ENCODE results near the gene CHD5. TPM values are rescaled to one million over a fixed set of nuclear protein-coding genes. Genes with fewer than 3 reads are reported as not detected.

Gene CHD5
- total RNA-seq, 4 donors from 2014 or later: 0.38 to 0.62 TPM; not detected in 2

GRCh38 chr1:6106977-6107376, 73.1 kb downstream of the CHD5 start:
- peaks cover 0 to 72% (median 0%) of the 10 kb centered on the region in 4 donors for H3K27me3 ChIP-seq
- no peak overlapping the region for H3K4me3 ChIP-seq
- no peak for TF ChIP-seq POLR2A (IDR thresholded peaks at IDR 0.05)
- no peak for TF ChIP-seq CTCF (IDR thresholded peaks at IDR 0.05)
- WGBS, 2 donors: 92 to 94% methylated on average over 6 of the region's 6 CpGs
- no peak overlapping the region for H3K27ac ChIP-seq
- DNase-seq: no peak
- intact Hi-C loops (cut with DNase I): no loop called here
- no peaks in the 10 kb centered on the region for H3K4me1 ChIP-seq
- H3K36me3 ChIP-seq: no peaks in the 10 kb centered on the region
- no peaks in the 10 kb centered on the region for H3K9me3 ChIP-seq

DNA sequence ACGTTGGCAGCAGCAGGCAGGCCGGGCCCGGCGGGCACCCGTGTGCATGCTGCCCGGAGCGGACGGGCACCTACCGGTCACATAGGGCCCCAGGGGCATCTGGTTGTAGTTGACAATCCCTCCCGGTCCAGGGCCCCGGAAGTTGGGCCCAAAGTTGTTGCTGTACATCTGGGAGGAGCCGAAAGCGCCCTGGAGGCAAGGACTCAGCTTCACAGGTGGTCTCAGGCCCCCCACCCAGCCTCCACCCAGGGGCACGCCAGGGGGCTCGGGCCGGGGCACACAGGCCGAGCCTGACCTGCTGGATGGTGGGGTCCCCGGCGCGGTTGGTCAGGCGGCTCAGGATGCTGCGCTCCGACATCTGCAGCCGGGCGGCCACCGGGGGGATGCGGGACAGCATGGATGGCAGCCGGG, 73.8 kb downstream of the CHD5 start:
- H3K4me3 ChIP-seq: no peak overlapping the region
- no peak overlapping the region for H3K27ac ChIP-seq
- H3K9me3 ChIP-seq: no peaks in the 10 kb centered on the region
- WGBS, 2 donors: 88% methylated on average over 8 of the region's 28 CpGs; no CpG with 5 or more reads in 1 of the 2 donors
- no peaks in the 10 kb centered on the region for H3K36me3 ChIP-seq
- intact Hi-C loops (cut with DNase I): no loop called here
- DNase-seq: no peak
- H3K27me3 ChIP-seq: peaks cover 0 to 71% (median 0%) of the 10 kb centered on the region in 4 donors
- no peaks in the 10 kb centered on the region for H3K4me1 ChIP-seq
- TF ChIP-seq CTCF (IDR thresholded peaks at IDR 0.05): no peak
- no peak for TF ChIP-seq POLR2A (IDR thresholded peaks at IDR 0.05)

DNA sequence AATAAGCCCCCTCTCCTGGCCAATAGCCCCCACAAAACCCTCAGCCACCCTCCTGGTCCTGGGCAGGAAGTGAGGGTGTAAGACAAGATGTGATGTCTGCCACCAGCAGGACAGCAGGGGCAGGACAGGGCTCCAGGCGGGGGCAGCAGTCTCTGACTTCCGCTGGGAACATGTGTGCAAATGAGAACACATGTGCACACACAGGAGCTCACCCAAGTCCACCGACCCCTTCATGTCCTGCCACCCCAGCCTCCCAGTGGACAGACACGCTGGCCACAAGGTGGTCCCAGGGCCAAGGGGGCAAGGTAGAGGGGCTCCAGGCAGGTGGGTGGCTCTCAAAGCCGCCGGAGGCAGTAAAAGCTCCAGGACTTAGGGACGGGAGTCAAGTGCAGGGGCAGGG, 74.4 kb downstream of the CHD5 start:
- no peaks in the 10 kb centered on the region for H3K4me1 ChIP-seq
- H3K4me3 ChIP-seq: no peak overlapping the region
- TF ChIP-seq POLR2A (IDR thresholded peaks at IDR 0.05): no peak
- TF ChIP-seq CTCF (IDR thresholded peaks at IDR 0.05): no peak
- H3K27ac ChIP-seq: no peak overlapping the region
- no peak for DNase-seq
- no peaks in the 10 kb centered on the region for H3K36me3 ChIP-seq
- H3K9me3 ChIP-seq: no peaks in the 10 kb centered on the region
- intact Hi-C loops (cut with DNase I): no loop called here
- 40% methylated on average over 2 of the region's 7 CpGs; no CpG with 5 or more reads in 1 of the 2 donors for WGBS, 2 donors
- peaks cover 0 to 72% (median 0%) of the 10 kb centered on the region in 4 donors for H3K27me3 ChIP-seq

- Histone ChIP-seq H3K27me3 (peaks cover 0 to 72% (median 0%) of the 10 kb centered on the region in 4 donors), H3K9me3 (no peaks in the 10 kb centered on the region), H3K36me3 (no peaks in the 10 kb centered on the region), H3K4me1 (no peaks in the 10 kb centered on the region), H3K4me3 (no peak overlapping the region), H3K27ac (no peak overlapping the region)
- intact Hi-C loops (cut with DNase I): no loop called here
- TF ChIP-seq CTCF (IDR thresholded peaks at IDR 0.05): peak in 1 of 6 experiments; percentile 7
- TF ChIP-seq POLR2A (IDR thresholded peaks at IDR 0.05): no peak
- no peak for DNase-seq
- 41 to 49% methylated on average over 5 to 9 of the region's 12 CpGs for WGBS, 2 donors
Observed at GRCh38 chr1:6105218-6105679, 74.9 kb downstream of the CHD5 start.

DNA sequence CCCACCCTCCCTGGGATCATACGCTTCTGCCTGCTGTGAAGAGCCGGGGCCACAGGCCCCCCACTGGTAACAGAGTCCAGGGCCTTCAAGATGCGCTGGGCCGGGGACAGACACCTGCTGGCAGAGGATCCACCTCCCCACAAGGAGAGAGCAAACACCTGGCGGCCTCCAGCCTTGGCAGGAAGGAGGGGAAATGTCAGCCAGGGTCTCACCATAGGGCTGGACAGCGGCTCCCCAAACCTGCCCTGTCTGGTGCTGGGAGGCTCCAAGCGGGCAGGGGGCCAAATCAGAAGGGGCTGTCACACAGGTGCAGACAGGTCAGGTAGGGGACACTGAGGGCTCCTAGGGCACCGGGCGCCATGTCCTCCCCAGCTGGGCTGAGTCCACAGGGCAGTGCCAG, 75.5 kb downstream of the CHD5 start:
- H3K9me3 ChIP-seq: no peaks in the 10 kb centered on the region
- H3K4me3 ChIP-seq: no peak overlapping the region
- H3K36me3 ChIP-seq: no peaks in the 10 kb centered on the region
- no peak for DNase-seq
- no peak overlapping the region for H3K27ac ChIP-seq
- 56 to 80% methylated on average over 1 to 4 of the region's 9 CpGs for WGBS, 2 donors
- intact Hi-C loops (cut with DNase I): no loop called here
- TF ChIP-seq POLR2A (IDR thresholded peaks at IDR 0.05) (no peak), CTCF (IDR thresholded peaks at IDR 0.05) (no peak)
- no peaks in the 10 kb centered on the region for H3K4me1 ChIP-seq
- H3K27me3 ChIP-seq: peaks cover 0 to 71% (median 0%) of the 10 kb centered on the region in 4 donors

Measured in esophagus squamous epithelium (tissue), 5 donors.